Measurements from ENCODE around the gene KRTAP4-8.
"Not testable (repeated sequence)": the region's sequence is repeated elsewhere in the genome, so short reads cannot be mapped to it uniquely, and the experiment has no call there.

KRTAP4-8 gene

GRCh38 chr17:41098042-41098441, at the start of gene KRTAP4-8:
Gene KRTAP4-8 (minus strand): TSS chr17:41098142. CDS start chr17:41098084, 58 bp downstream.
- no peak for DNase-seq

- no peak for DNase-seq
Measured at GRCh38 chr17:41145261-41145660, 47.3 kb upstream of the KRTAP4-8 start.

DNA sequence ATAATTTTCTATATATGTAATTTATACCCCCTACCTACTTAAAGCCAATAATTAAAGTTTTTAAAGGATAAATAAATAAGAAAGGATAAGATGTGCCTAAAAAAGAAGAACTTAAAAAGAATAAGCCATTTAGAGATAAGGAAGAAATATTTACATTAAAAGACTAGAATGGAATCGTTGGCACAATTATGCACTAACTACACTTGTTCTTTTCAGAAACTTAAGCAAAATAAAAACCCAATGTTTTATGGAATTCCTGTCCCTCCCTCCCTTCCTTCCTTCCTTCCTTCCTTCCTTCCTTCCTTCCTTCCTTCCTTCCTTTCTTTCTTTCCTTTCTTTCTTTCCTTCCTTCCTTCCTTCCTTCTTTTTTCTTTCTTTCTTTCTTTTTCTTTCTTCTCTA, 46.9 kb upstream of the KRTAP4-8 start:
- no peak for DNase-seq

DNA sequence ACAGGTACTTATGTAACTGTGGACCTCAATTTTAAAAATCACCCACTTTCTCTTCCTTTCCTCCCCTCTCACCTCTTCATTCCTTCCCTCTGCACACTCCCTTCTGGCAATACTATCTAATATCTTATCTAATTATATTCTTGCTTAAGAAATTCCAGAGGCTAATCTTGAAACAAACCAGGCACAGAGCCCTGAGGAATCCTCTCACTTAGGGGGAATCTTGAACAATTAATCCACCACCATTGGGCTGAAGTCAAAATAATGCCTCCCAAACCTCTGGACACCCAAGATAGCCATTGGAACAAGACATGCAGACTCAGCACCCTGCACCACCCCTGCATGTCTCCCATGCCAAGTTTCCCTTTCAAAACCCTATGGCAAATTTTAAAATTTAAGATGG, 43.4 kb upstream of the KRTAP4-8 start:
- no peak for DNase-seq

- peak; percentile 94 for DNase-seq
Measured at GRCh38 chr17:41140360-41141131, 42.6 kb upstream of the KRTAP4-8 start, which contains the start of gene KRTAP4-6. Gene KRTAP4-6 (minus strand): TSS chr17:41140544. CDS start chr17:41140487, 57 bp downstream.

- not testable (repeated sequence) for DNase-seq
Measured at GRCh38 chr17:41139865-41140264, 41.9 kb upstream of the KRTAP4-8 start.

DNA sequence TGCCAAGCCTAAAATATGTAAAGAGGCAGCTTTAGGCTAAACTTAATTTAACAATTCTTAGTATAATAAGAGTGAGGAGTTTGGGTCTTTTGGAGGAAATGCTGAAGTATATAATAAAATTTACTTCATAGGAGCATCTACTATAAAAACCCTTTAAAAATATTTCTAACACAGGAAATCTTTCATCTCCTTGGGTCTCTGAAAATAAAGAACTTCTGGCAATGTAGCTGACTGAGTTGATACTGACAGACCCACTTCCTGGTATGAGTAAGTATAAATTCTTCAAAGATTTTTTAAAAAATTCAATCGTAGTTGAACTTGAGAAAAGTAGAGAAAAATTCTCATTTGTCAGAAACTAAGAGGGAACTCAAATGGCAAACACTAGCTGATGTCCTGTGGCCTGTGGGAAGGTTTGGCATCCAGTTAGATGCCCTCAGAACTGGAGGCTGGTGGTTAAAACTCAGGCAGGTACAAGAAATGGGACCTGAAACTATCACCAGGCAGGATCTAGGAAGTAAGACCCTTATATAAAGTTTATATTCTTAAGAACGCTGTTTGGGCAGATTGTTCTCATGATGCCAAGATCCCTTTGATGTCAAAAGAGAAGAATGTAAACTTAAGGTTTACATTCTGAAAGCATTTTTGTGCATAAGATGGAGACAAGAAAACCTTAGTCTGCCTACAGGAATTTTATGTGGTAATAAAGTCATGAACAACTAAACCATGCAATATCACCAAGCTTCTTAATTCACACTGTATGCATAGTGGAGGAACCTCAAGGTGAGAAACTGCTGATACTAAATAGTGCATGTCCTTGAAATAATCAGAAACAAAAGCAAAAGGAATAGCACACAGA, 36.2 kb upstream of the KRTAP4-8 start:
- no peak for DNase-seq

GRCh38 chr17:41131979-41132378, 34.0 kb upstream of the KRTAP4-8 start:
- DNase-seq: peak; percentile 42

DNA sequence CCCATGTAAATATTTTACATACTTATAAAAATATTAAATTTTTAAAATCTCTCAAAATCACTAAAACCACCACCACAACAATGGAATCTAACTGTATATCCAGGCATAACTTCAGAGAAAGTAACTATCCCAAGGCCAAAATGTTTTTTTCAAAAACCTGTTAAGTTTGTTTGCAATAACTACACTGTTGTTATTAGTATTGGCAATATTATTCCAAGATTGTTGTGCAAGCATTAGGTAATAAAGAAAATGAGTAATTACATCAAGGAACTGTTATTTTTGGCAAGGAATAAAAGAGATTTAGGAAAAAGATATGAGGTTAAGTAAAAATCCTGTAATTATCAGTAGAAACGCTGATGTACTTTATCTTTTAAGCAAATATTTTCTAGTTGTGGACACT, 29.4 kb upstream of the KRTAP4-8 start:
- DNase-seq: no peak

GRCh38 chr17:41126412-41126811, 28.5 kb upstream of the KRTAP4-8 start:
- DNase-seq: no peak

- no peak for DNase-seq
Measured at GRCh38 chr17:41125064-41125463, 27.1 kb upstream of the KRTAP4-8 start.

- not testable (repeated sequence) for DNase-seq
Measured at GRCh38 chr17:41123991-41124371, 26.0 kb upstream of the KRTAP4-8 start, which contains the start of gene KRTAP4-12. Gene KRTAP4-12 (minus strand): TSS chr17:41124182. CDS start chr17:41124122, 60 bp downstream.

DNA sequence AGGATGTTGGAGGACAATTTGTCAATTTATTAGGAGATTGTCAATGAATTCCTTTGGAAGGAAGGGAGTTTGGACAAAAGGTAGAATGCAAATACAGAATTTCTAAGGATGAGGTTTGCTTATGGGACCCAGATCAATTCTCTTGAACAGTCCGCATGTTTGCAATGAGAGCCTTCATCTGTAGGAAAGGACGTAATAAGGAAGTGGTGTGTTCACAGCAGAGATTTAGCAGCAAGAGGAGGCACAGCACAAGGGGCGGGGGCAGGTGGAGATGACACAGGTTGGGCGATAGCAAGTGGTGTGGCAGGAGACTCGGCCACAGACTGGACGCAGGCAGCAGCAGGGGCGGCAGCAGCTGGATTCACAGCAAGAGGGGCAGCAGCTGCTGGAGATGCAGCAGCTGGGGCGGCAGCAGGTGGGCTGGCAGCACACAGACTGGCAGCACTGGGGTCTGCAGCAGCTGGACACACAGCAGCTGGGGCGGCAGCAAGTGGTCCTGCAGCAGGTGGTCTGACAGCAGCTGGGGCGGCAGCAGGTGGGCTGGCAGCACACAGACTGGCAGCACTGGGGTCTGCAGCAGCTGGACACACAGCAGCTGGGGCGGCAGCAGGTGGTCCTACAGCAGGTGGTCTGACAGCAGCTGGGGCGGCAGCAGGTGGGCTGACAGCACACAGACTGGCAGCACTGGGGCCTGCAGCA, 25.5 kb upstream of the KRTAP4-8 start:
- DNase-seq: not testable (repeated sequence)

DNA sequence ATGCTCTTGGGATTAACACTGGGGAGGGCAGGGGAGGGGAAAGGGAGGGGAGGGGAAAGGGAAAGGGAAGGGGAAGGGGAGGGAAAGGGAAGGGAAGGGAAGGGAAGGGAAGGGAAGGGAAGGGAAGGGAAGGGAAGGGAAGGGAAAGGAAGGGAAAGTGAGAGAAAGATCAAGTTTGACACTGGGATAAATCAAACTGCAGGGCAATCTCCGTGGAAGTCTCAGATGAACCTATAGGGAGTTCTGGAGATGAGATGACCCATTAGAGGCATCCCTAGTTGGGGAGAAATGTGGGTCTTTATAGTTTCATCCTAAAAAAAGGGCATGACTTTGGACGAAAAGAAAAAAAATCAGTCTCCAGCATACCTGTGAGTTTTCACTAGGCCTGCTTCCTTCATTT, 23.8 kb upstream of the KRTAP4-8 start:
- DNase-seq: no peak

GRCh38 chr17:41119696-41120690, 22.1 kb upstream of the KRTAP4-8 start:
- peak; percentile 69 for DNase-seq

DNA sequence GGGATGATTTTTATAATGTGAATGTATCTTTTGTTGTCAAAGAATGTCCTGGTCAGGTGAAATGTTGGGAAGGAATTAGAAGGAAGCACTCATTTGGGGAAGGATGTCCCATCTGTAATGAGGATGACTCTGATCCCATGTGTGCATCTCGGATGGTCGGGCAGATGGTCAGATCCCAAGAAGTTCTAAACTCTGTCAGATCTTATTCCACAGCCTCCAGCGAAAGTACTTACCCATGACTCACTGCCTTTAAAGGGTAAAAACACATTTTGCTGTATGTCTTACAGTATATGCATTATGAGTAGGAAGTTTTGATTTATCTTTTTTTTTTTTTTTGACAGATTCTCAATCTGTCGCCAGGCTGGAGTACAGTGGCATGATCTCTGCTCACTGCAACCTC, 20.8 kb upstream of the KRTAP4-8 start:
- DNase-seq: peak; percentile 45

- DNase-seq: not testable (repeated sequence)
Measured at GRCh38 chr17:41117846-41118386, 20.0 kb upstream of the KRTAP4-8 start, which contains the start of gene KRTAP4-11. Gene KRTAP4-11 (minus strand): TSS chr17:41118373. CDS start chr17:41118315, 58 bp downstream.

DNA sequence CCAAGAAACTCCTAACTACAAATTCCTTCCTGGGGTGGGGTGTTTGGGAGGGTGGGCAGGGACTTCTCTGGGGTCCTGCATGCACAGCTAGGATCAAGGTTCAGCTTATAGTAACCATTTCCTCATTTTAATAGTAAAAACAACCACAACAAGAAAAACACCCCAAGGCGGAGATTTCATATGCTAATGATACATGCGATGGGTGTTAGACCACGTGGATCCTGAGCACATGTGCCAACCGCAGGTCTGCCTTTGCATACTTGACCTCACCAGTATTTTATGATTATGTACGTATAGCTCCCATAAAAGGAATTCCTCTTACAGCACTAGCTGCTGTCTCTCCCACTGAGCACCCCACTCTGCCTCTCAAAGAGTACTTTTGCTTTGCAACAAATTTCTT, 18.4 kb upstream of the KRTAP4-8 start:
- peak; percentile 62 for DNase-seq

GRCh38 chr17:41111151-41111885, 13.4 kb upstream of the KRTAP4-8 start:
- no peak for DNase-seq

DNA sequence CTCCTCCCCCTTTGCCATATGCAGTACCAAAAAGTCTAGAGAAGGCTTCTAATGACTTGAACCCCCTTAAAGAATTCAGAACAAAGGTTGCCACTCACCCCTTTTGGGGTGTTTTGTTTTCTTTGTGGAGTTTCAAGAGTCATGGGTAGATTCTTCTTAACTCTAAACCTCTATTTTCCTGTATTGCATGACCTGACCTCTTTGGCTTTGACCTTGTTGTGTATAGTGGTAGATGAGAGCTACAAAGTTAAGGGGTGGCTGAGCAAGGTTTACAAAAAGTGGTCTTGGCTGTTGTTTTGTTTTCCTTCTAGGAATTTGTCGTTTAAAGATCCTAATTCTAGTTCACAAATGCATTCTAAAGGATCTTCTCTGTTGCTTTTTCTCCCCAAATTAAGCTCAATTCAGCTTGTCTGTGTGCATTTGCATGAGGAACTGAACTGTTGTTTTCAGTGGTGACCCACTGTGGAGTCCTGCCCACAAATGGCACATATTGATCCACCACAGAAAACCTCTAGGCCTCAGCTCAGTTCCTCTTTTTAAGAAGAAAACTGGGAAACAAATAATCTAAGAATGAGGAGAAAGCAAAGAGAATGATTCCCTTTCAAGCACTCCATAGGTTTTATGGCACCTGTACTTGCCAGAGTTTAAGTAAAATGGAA, 10.9 kb upstream of the KRTAP4-8 start:
- not testable (repeated sequence) for DNase-seq

Data from fibroblast of skin of right quadriceps (primary cell).